Fibroblast of pulmonary artery (primary cell): Measurements from ENCODE around the gene IL2RA.

Source experiments
- DNase-seq: peaks from one replicate; pipeline ENCODE4 v3.0.0-alpha.2; 2010; ENCODE audit warnings: low read depth
- H3K4me3 ChIP-seq: replicated peaks from 2 replicates; pipeline ENCODE4 v1.5.1; 2011; ENCODE audit warnings: low read depth, mild to moderate bottlenecking, control low read depth, low read length, moderate library complexity
- CTCF ChIP-seq: IDR thresholded peaks from 2 replicates; pipeline ENCODE4 v1.5.1; 2011; ENCODE audit warnings: mild to moderate bottlenecking, control low read depth, low read length, inconsistent platforms; ENCODE audit errors: missing control alignments

Gene IL2RA

GRCh38 chr10:5992398-5992797, 69.8 kb downstream of the IL2RA start:
- no peak for TF ChIP-seq CTCF
- no peak overlapping the region for H3K4me3 ChIP-seq
- no peak for DNase-seq

GRCh38 chr10:5991708-5992107, 70.5 kb downstream of the IL2RA start:
- no peak for TF ChIP-seq CTCF
- no peak overlapping the region for H3K4me3 ChIP-seq
- no peak for DNase-seq

- H3K4me3 ChIP-seq = no peak overlapping the region
- no peak for DNase-seq
- no peak for TF ChIP-seq CTCF
Observed at GRCh38 chr10:5989756-5990155, 72.4 kb downstream of the IL2RA start.

- H3K4me3 ChIP-seq = no peak overlapping the region
- TF ChIP-seq CTCF = no peak
- DNase-seq = no peak
Observed at GRCh38 chr10:5988336-5988920, 73.7 kb downstream of the IL2RA start.

- TF ChIP-seq CTCF = no peak
- H3K4me3 ChIP-seq = no peak overlapping the region
- no peak for DNase-seq
Observed at GRCh38 chr10:5987747-5988146, 74.4 kb downstream of the IL2RA start.

- H3K4me3 ChIP-seq = no peak overlapping the region
- DNase-seq = no peak
- no peak for TF ChIP-seq CTCF
Observed at GRCh38 chr10:5985029-5985428, 77.1 kb downstream of the IL2RA start.

- no peak overlapping the region for H3K4me3 ChIP-seq
- TF ChIP-seq CTCF = no peak
- no peak for DNase-seq
Observed at GRCh38 chr10:5983774-5984173, 78.4 kb downstream of the IL2RA start.
